ENCODE results near the gene RPGR.
A peak's percentile ranks its signal among the peaks of the same experiment; 100 is the strongest.

Gene RPGR

GRCh38 chrX:38327007-38327774 is at the start of gene RPGR:
TSS of gene RPGR (minus strand) at chrX:38327509. CDS start at chrX:38327367, 142 bp downstream.
- peak; percentile 81 for DNase-seq (ENCODE audit: low read depth)

- no peak for DNase-seq (ENCODE audit: low read depth)
These were observed 49.4 kb upstream of the RPGR start for GRCh38 chrX:38376747-38377146.

- peak; percentile 2 for DNase-seq (ENCODE audit: low read depth)
These were observed 48.6 kb upstream of the RPGR start for GRCh38 chrX:38375891-38376290.

- DNase-seq (ENCODE audit: low read depth) = no peak
These were observed 47.1 kb upstream of the RPGR start for GRCh38 chrX:38374431-38374830.

- DNase-seq (ENCODE audit: low read depth) = no peak
These were observed 44.3 kb upstream of the RPGR start for GRCh38 chrX:38371641-38372040.

- no peak for DNase-seq (ENCODE audit: low read depth)
These were observed 41.5 kb upstream of the RPGR start for GRCh38 chrX:38368774-38369173.

GRCh38 chrX:38365954-38366353 is 38.6 kb upstream of the RPGR start:
- DNase-seq (ENCODE audit: low read depth) = no peak

GRCh38 chrX:38363046-38363445 is 35.7 kb upstream of the RPGR start:
- DNase-seq (ENCODE audit: low read depth) = no peak

GRCh38 chrX:38357747-38358673 is 30.7 kb upstream of the RPGR start:
- DNase-seq (ENCODE audit: low read depth) = no peak

- no peak for DNase-seq (ENCODE audit: low read depth)
These were observed 29.1 kb upstream of the RPGR start for GRCh38 chrX:38356401-38356800.

- DNase-seq (ENCODE audit: low read depth) = no peak
These were observed 25.1 kb upstream of the RPGR start, which contains the start of gene OTC for GRCh38 chrX:38352362-38352761. TSS of gene OTC (plus strand) at chrX:38352604. CDS start at chrX:38352697, 93 bp downstream.

- DNase-seq (ENCODE audit: low read depth) = no peak
These were observed 24.0 kb upstream of the RPGR start for GRCh38 chrX:38351346-38351745.

- peak; percentile 67 for DNase-seq (ENCODE audit: low read depth)
These were observed 19.8 kb upstream of the RPGR start for GRCh38 chrX:38347136-38347535.

GRCh38 chrX:38346150-38346549 is 18.8 kb upstream of the RPGR start:
- no peak for DNase-seq (ENCODE audit: low read depth)

GRCh38 chrX:38342853-38343778 is 15.8 kb upstream of the RPGR start:
- no peak for DNase-seq (ENCODE audit: low read depth)

- DNase-seq (ENCODE audit: low read depth) = no peak
These were observed 14.1 kb upstream of the RPGR start for GRCh38 chrX:38341442-38341841.

- no peak for DNase-seq (ENCODE audit: low read depth)
These were observed 9.4 kb upstream of the RPGR start for GRCh38 chrX:38336538-38337240.

GRCh38 chrX:38335382-38335781 is 8.1 kb upstream of the RPGR start:
- no peak for DNase-seq (ENCODE audit: low read depth)

- no peak for DNase-seq (ENCODE audit: low read depth)
These were observed 5.2 kb upstream of the RPGR start for GRCh38 chrX:38332505-38332904.

- no peak for DNase-seq (ENCODE audit: low read depth)
These were observed 419 bp upstream of the RPGR start for GRCh38 chrX:38327775-38328081.

GRCh38 chrX:38326086-38326485 is 1.2 kb downstream of the RPGR start:
- DNase-seq (ENCODE audit: low read depth) = no peak
